Putamen (tissue), 1 donor: ENCODE results near the gene TSHZ1.

Source experiments
- DNase-seq: peaks from one replicate; pipeline ENCODE4 v3.0.0-alpha.2; 2016; ENCODE audit warnings: low spot score

Gene TSHZ1

DNA sequence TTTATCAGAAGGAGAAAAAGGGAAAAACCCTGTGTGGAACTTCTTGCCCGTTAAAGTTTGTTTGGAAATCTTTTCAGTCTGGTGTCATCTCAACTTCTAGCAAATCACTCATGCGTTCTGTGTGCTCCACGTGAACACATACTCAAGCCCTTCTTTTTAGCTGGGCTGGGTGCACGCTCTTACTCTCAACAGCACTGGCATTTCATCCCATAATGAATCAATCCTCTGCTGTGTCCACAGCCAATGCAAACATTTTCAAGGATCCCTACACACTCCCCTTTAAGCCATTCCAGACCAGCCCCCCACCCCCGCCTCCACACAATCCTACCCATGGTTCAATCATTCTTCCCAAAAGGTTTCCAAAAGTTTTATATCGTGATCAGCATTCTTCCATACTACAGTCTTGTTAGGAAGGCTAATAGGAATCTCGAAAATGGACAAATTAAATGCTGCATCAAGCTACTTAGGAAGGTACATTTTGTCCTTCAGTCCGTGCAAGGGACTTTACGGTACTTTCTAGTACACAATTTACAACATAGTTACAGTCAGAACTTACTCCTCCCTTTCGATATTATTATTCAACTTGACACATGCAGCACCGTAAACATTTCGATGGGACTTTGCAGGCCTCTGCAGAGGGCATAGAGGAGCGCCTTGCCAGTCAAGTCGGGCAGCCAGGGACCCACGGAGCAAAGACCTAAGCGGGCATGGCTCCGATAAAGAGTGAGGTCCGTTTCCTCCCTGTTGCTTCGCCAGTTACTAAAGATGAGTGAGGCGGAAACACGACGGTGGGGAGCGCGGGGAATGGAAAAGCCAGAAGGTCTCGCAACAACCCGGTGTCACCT lies 3.1 kb upstream of the TSHZ1 start:
- DNase-seq, result no peak

DNA sequence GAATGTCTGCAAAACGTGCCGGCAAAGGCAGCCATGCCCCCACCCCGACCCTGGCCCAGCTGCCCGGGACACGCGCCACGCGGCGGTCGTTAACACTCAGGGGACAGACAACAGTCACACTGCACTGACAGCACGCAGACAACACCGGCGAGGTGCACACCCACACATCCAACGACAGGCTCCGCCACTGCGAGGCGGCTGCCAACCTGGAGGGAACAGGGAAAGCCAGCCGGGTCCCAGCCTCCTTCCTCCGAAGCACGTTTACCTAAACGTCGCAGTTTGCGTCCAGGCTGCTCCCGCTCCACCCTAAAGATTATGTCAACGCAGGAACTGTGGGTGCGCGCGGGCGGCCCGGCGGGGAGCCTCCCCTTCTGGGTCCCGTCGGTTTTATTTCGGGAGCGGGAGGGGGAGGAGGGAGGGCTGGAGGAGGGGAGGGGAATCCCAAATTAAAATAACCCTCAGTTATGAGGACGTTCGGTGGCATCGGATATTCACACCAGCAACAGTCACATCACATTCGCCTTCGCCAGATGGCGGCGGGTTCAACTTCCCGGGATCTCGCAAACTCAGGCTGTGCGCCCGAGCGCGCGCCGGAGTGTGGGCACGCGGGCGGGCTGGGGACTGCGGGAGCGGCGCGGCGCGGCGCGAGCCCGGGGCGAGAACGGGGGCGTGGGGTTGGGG lies 2.3 kb upstream of the TSHZ1 start:
- DNase-seq, result peak; percentile 52

DNA sequence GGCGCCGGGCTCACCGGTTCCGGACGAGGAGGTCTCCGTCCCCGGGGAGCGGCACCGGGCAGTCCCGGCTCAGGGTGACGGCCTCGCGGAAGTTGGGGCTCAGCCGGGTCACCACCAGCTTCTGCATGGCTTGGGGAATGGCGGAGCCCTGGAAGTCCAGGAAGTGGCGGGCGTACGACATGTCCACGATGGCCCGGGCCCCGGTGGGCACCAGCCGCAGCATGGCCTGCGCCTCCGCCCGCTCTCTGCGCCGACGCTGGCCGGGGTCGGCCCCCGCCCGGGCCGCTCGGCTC lies 1.8 kb upstream of the TSHZ1 start:
- no peak for DNase-seq

DNA sequence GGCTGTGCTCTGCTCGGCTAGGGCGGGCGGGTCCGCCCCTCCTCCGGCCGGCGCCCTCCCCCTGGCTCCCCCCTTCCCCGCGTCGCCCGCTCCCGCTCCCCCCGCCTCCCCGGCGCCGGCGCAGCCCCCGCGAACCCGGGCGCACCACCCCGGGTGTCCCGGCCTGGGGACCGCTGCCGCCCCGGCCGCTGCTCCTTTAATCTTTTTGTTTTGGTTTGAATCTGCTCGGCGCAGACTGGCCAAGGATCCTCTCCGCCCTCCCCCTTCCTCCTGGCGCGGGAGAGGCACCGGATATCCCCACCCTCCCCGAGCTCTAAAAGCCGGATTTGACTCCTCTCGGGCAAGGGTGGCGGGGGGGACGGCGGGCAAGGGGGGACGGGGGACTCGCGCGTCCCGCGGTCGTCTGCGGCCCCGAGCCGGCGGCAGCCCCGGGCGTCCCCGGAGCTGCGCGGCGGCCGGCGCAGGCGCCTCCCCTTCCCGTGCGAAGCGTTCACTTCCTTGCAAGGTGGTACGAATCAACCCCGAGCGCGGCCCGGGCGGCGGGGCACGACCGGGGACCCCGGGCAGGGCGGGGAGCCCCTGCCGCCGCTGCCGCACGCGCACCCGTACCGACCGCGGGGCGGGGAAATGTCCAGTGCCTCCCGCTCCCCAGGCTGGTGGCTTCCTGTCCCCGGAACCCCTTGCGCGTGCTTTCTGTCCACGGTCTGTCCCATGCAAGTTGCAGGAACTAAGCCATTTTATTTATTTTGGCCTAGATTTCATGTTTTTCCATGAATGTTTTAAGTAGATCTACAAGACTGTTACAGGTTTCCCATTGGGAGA lies 1.3 kb upstream of the TSHZ1 start, which contains the start of gene PTGR3:
PTGR3 (minus strand) TSS at position 11 of the 822 bp plus-strand sequence. CDS start 81 bp downstream, outside the sequence.
- peak; percentile 84 for DNase-seq

DNA sequence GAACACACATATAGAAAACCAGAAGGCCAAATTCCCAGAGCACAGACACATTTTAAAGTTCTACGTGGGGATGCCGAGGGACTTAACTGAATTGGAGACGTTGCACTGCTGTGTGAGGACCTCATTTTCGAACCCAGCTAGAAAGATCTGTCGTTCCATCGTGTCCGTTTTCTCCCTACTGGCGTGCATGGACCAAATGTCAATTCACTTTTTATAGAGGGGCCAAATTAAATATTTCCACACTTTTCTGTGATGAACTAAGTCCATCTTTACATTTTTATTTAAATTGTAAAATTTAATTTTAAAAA lies 692 bp upstream of the TSHZ1 start:
- DNase-seq, result no peak

DNA sequence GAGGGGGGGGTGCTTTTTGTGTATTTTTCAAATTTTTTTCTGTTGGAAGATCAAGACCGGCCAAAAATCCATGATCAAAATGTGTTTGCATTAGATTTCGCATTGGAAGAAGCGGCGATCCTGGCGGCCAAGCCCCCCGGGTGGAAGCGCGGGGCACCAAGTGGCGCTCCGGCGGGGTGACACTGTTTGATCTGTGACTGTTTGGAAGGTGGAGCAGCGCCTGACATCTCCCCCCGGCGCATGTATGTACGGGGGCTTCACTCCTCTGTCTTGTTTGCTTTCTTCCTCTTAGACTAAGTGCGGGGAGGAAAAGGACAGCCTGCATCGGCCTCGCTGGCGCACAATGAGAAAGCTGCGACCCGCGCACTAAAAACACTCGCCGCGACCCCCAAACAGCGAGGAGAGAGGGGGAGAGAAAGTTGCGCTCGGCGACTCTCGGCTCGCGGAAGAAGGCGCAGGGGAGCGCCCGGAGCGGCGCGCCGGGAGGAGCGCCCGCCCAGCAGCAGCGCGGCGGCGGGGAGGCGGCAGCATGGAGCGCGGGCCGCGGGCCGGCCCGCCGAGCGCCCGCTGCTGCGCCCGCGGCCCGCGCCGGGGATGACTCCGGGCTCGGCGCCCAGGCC lies 515 bp downstream of the TSHZ1 start:
- no peak for DNase-seq

DNA sequence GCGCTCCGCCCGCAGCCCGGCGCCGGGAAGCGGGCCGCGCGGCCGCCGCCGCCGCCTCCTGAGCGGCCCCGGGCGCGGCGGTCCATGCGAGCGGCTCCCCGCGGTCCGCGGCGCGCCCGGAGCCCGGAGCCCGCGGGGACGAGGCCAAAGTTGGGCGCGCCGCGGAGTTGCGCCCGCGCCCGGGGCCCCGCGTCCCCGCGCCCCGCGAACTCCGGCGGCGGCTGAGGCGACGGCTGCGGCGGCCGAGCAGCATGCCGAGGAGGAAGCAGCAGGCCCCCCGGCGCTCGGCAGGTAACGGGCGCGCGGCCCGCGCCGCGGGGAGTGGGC lies 992 bp downstream of the TSHZ1 start:
- DNase-seq, result no peak

DNA sequence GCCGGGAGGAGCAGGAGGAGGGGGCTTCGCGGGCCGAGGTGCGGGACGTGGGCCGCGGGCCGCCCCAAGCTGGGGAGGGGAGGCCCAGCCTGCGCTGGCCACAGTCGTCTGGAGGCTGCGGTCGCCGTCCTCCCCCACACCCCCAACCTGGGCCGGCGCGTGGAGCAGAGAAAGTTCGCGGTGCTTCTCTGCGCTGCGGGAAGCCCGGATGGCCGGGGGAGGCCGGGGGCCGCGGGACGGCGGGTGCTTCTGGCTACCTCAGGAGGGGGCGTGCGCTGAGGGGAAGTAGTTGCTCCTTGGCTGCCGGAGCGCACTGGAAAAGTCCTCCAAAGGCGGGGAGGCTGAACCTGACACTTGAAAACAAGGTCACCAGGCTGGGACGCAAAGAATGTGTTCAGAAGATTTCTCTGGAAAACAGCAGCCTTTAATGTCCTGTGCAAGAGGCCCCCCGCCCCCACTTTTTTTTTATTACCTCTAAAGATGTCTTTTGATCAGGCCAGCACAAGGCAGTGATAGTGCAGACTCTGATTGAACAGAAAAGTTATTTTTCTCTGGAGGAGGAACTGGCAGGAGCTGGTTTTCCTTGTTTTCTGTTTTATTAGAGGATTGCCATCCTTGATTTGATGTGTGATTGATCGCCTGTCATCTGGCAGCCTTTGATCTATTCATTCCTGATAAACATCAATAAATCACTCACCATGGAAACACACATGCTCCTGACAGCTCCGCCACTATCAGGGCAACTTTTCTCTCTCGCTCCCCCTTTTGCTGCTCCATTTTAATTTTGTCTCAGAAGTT lies 1.6 kb downstream of the TSHZ1 start:
- no peak for DNase-seq

DNA sequence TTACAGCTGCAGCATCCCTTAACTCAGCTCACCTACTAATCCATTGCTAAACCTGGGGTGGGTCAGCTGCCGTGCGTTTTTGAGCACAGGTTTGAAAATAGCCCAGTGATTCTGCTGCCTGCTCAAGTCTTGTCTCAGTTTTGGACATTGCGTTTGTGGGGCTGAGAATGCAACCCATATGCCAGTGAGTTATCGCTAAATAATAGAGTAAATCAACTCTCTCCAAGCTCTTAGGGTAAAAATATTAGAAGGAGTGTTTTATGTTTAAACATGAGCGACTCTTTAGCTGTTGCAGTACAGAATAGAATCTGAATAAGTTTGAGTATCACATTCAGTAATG lies 2.1 kb downstream of the TSHZ1 start:
- DNase-seq, result no peak

DNA sequence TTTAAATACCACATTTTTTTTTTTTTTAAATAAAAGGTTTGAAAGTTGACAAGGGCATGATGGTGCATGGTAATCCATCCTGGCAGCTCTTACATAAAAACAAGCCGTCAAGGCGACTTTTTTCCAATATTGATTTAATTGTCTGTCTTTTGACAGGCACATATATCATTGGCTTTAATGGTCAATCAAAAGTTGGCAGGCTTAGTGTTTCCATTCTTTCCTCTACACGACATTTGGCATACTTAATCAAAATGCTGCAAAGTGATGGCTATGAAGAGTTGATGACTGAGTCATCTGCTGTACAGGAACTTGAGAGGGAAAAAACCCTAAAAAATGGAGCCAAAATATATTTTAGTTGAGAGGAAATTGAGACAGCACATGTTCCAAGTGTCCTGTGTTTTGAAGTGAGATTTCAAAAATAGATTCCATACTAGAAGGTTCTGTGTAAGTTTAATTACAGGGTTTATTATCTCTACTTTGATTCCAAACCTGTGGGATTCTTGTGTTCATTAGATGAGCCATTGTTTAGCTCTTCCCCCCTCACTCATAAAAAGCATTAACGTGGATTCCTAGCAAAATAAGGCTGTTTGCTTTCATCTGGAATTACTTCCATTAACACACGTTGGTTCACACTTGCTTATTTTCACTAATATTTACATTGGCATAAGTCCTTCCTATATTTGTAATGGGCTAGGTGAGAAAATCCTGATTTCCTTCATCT lies 3.2 kb downstream of the TSHZ1 start:
- no peak for DNase-seq

DNA sequence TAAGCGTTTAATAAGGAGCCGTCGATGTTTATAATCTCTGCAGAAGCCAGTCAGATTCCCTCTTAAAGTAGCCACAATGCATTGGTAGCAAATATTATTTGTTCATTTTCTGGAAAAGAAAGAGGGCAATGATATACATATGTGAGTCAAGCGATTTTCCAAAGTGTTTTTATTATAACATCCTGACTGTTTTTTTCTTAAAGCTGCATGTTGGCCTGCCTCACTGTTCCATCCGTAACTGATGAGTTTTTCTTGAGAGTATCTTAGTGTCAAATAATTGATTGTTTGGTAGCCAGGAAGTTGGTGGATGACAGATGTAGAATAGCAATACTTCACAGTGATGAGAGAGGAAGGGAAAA lies 3.7 kb downstream of the TSHZ1 start:
- DNase-seq, result no peak

DNA sequence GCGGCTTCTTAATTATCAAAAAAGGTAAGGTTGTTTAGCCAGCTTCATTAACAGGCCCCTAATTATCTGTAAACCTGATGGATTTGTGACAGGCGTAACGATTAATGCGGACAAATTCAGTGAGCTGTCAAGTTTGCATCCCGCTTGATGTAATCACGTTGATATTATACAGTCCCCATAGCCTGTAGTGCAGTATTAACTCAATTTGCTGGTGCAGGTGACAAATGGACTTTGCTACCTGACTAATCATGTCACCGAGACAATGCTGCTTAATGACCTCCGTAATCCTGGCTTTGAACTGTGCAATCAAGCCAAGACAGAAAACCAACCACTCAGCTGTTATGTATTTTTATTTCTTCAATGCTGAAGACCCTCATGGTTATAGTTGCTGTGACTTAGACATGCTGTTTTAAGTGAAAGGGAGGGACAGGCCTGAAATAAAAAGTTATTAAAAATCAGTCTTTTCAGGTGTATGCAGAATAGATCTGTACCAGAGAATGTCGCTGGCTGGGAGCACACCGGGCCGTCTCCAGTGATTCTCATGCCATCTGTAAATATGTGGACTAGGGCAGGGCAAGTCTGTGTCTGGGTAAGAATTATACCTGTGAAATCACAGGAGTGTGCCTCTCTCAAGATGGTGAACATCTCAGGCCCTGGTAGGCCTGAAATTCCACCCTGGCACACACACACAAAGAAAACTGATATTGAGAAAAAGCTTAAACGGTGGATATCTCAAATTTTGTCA lies 4.3 kb downstream of the TSHZ1 start:
- no peak for DNase-seq

DNA sequence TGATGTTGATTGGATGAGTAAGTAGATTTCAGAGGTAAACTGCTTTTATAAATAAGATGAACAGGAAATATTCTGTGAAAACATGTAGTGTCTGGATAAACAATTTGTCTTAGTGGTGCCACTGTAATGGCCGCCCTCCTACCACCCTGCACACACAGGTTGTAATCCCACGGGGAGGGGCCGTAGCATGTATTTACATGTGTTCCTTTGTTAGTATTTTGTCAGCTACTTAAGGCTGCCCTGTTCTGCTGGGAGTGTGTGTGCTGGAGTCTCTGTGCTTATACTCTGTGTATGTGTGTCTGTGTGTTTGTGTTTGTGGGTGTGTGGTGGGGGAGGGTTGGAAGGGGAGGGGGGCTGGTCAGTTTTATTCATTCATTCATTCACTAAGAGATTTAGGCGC lies 5.1 kb downstream of the TSHZ1 start:
- DNase-seq, result no peak

DNA sequence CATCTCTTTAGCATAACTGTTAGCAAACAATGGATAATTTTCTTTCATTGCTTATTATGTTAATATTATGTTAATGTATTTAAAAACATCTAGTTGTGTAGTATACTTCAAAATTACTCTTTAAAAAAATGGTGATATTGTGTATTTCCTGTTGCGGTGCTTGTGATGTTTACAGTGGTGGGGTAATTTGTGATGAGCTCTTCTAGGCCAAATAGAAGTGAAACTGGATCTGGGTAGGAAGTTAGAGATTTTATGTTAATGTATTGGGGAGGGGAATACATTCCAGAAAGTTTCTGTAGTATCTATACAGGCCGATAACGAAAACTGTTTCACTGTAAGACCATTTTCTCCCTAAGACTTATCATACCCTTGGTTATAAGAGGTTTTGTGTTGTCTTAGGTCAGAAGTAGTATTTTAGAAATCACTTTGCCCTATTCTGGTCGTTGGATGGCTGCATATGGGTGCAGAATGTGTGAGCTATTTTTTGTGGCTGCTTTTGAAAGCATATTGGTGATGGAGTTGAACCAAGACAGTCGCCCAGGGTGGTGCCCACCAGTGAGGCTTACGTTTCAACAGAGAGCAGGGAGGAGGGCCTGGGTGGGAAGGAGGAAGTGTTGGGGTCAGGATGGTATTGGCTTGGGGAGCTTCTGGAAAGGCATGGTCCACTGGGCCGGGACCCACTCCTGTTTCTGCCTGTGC lies 5.8 kb downstream of the TSHZ1 start:
- no peak for DNase-seq

DNA sequence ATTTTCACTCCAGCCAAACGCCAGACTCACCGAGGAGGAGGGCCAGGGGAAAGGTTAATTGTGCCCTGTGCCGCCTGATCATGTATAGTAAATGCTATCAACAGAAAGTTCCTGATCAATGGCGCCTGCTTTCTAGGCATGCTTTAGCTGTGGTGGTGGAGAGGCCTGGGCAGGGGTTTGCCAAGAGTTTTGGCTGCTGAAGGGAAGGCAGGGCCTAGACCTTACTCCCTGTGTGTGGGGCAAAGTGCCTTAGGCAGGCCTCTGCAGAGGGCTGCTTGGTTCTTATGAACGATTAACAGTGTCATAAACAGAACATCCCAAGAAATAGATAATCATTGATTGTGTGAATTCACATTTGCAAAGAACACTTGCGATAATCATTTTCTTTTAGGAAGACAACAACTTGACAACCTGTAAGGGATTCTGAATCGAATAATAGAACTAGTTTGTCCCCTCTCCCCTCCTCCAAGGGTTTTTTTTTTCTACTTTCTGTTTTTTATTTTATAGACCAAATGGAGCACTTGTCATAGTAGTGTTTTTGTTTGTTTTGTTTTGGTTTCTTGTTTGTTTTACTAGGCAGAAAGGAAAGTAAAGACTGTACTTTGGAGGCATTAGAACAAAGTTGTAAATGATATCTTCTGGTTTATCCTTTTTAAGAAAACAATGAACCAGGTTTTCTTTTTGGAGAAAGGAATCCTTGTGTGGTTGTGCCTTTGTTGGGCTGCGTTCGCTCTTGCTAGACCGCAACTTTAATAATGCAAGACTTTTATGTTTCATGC lies 6.5 kb downstream of the TSHZ1 start:
- DNase-seq, result no peak

DNA sequence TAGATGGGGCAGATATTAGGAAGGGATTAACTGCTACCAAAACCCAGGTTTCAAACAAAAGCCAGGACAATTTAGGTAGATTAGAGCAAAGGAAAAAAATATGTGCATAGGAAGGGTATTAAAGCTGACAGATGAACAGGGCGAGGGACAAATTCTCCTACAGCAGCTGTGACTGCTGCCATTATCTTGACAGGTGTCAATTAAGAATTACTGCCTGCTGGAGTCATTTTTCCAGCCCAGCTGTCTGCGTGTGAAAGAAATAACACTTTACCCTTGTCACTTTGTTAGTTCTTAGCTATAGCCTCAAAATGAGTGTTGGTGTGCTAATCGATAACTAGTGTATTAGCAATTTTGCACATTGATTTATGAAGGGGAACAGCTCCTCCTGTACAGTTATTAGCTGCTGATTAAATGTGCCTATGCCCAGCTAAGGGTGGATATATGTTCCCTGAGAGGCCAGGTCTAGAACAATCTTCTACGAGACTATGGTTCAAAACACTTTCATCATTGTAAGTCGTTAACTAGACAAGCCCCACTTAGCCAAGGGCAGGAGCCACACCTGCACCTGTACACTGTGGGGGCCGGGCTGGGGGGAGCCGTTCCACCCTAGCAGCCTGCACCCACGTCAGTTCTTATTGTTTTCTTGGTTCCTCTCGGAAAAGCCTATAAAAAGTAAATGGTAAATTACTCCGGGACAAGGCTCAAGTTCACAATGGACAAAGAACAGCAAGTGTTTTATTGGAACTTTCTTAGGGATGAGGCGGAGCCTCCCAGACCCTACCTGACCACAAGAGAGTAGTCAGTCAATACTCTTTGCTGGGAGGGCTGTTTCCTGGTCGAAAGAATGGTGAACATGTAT lies 7.7 kb downstream of the TSHZ1 start:
- no peak for DNase-seq

DNA sequence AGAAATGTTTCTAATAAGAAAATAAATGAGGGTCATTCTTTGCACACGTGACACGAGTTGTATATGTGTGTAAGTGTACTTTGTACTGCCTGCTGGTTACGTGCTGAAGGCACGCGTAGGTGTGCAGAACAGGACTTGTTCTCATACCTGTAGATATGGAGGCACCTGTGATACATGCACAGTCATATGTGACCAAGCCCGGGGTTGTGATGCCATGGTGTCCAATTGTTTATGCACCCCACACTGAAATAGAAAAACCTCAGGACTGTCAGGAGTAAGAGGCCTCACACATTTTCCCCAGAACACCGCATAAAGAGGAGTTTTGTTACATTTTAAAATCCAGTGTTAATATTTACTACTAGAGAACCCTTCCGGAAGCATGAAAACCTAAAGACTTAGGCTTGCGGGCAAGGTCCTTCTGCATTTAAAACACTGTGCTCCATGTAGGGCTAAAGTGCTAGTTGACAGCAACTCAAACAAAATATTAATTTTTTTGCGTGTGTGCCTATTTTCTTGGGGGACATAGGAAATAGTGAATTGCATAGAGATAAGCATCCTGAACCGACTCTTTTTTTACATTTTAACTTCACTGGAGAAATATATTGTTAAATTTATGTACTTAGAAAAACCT lies 9.3 kb downstream of the TSHZ1 start:
- no peak for DNase-seq
